Measurements from ENCODE around the gene BMPR1A.

Gene BMPR1A

GRCh38 chr10:86710987-86711512, 45.4 kb upstream of the BMPR1A start:
- peak; percentile 95 for ATAC-seq
- TF ChIP-seq TSHZ2 (CRISPR knock-in tag; IDR thresholded peaks at IDR 0.05) = peak; percentile 61; the same call in 1 of the 2 replicates
- peak; percentile 44 for TF ChIP-seq PATZ1 (CRISPR knock-in tag; IDR thresholded peaks at IDR 0.05; ENCODE audit: borderline replicate concordance)
- no peak for TF ChIP-seq CSRNP3 (CRISPR knock-in tag; IDR thresholded peaks at IDR 0.05)
- 0 out of 2 replicates have a peak, but pooled peaks have one; percentile 5 for TF ChIP-seq ZNF70 (CRISPR knock-in tag; IDR thresholded peaks at IDR 0.05)
- peak; percentile 73; the same call in 1 of the 2 replicates for TF ChIP-seq ZFP3 (CRISPR knock-in tag; IDR thresholded peaks at IDR 0.05)
- no peak for TF ChIP-seq PPARA (CRISPR knock-in tag; IDR thresholded peaks at IDR 0.05; ENCODE audit: borderline replicate concordance)

- TF ChIP-seq CREB5 (CRISPR knock-in tag; IDR thresholded peaks at IDR 0.05; ENCODE audit: low read depth) (no peak), ZC3H10 (CRISPR knock-in tag; IDR thresholded peaks at IDR 0.05) (no peak), ARNTL (CRISPR knock-in tag; IDR thresholded peaks at IDR 0.05; ENCODE audit: borderline replicate concordance, low read depth) (no peak), ZNF8 (CRISPR knock-in tag; IDR thresholded peaks at IDR 0.05) (no peak), CSDC2 (CRISPR knock-in tag; IDR thresholded peaks at IDR 0.05) (no peak), BACH2 (CRISPR knock-in tag; IDR thresholded peaks at IDR 0.05; ENCODE audit: borderline replicate concordance) (no peak), TSHZ2 (CRISPR knock-in tag; IDR thresholded peaks at IDR 0.05) (no peak), OSR1 (CRISPR knock-in tag; IDR thresholded peaks at IDR 0.05) (no peak), PPARA (CRISPR knock-in tag; IDR thresholded peaks at IDR 0.05; ENCODE audit: borderline replicate concordance) (no peak), RARB (CRISPR knock-in tag; IDR thresholded peaks at IDR 0.05) (no peak), ISL1 (CRISPR knock-in tag; IDR thresholded peaks at IDR 0.05) (no peak), ZNF70 (CRISPR knock-in tag; IDR thresholded peaks at IDR 0.05) (no peak), CSRNP3 (CRISPR knock-in tag; IDR thresholded peaks at IDR 0.05) (no peak), ESRRG (CRISPR knock-in tag; IDR thresholded peaks at IDR 0.05) (no peak), SNAI2 (CRISPR knock-in tag; IDR thresholded peaks at IDR 0.05) (no peak), ZFP30 (CRISPR knock-in tag; IDR thresholded peaks at IDR 0.05) (no peak)
- ATAC-seq = peak; percentile 63
Measured at GRCh38 chr10:86711513-86712316, 44.7 kb upstream of the BMPR1A start.

Data from SK-N-SH treated with all-trans-retinoic acid at 6 μM for 48 hours (cell line).